GM12878 (cell line): ENCODE data around the gene GRM1. TPM values are rescaled to one million over a fixed set of nuclear protein-coding genes. Genes with fewer than 3 reads are reported as not detected.

ENCODE experiments used
- ATAC-seq: fragments of 200-7000 bp; cut with Tn5 transposase; 3 replicates; pipeline ENCODE4 v1.9.1; 2020; ENCODE audit warnings: mild to moderate bottlenecking, moderate library complexity
- BruUV-seq: library from RNA; stranded (reverse); fragments of 400-500 nt; replicated peaks from 2 replicates; lab custom pipeline; 2021; lab: Mats Ljungman, UMichigan
- CTCF ChIA-PET: fragments of 300-600 bp; sonication (Branson Sonifier 250); formaldehyde crosslinking; extraction: SDS; loops from one replicate; lab custom pipeline; 2021; ENCODE audit warnings: inconsistent platforms; lab: Yijun Ruan, JAX
- POLR2A ChIA-PET: fragments of 350-600 bp; formaldehyde crosslinking; extraction: SDS; loops from one replicate; lab custom pipeline; 2021; ENCODE audit warnings: inconsistent platforms; lab: Charles Lee
- RAD21 ChIA-PET: fragments of 300-600 bp; sonication (Branson Sonifier 250); formaldehyde crosslinking; loops from one replicate; lab custom pipeline; 2023; ENCODE audit warnings: antibody characterized with exemption; ENCODE audit not compliant: unreplicated experiment; lab: Charles Lee
- SMC1A ChIA-PET: fragments of 300-600 bp; sonication (Branson Sonifier 250); formaldehyde crosslinking; loops from one replicate; lab custom pipeline; 2023; ENCODE audit not compliant: unreplicated experiment, uncharacterized antibody; lab: Charles Lee
- DNase-seq: peaks from one replicate; pipeline ENCODE4 v3.0.0-alpha.2; 2011; ENCODE audit warnings: low read depth, low spot score
- FAIRE-seq: peaks from 3 replicates; lab custom pipeline; 2011; peaks lifted over from hg19 to GRCh38; lab: Jason Lieb, UNC
- H2AFZ ChIP-seq: 2 replicates; pipeline ENCODE4 v1.6.0; 2011; ENCODE audit warnings: low read depth, low read length, control low read depth; ENCODE audit not compliant: control insufficient read depth
- H3K27ac ChIP-seq: 2 replicates; pipeline ENCODE4 v1.5.1; 2011; ENCODE audit warnings: control low read depth; ENCODE audit not compliant: control insufficient read depth, insufficient read depth
- H3K27me3 ChIP-seq, 2 experiments: replicated peaks in 1 of 2; 2 replicates each; pipeline versions ENCODE4 v1.6.0 to v1.6.1; 2011; ENCODE audit warnings: low read length in 1 of 2; ENCODE audit not compliant: control insufficient read depth in 2 of 2, insufficient read depth in 2 of 2
- H3K36me3 ChIP-seq, 2 experiments: 2 replicates each; pipeline ENCODE4 v1.5.1; 2011; ENCODE audit warnings: low read length in 1 of 2; ENCODE audit not compliant: control insufficient read depth in 2 of 2, insufficient read depth in 2 of 2
- H3K4me1 ChIP-seq: 2 replicates; pipeline ENCODE4 v1.6.1; 2011; ENCODE audit warnings: mild to moderate bottlenecking, low read length, moderate library complexity, mixed read lengths; ENCODE audit not compliant: control insufficient read depth, insufficient read depth
- H3K4me2 ChIP-seq: 2 replicates; pipeline ENCODE4 v1.6.0; 2011; ENCODE audit warnings: control low read depth; ENCODE audit not compliant: control insufficient read depth, insufficient read depth
- H3K4me3 ChIP-seq: fragments of 200-600 bp; sonication (generic); 2 replicates; pipeline ENCODE4 v1.5.1; 2016
- H3K79me2 ChIP-seq: 2 replicates; pipeline ENCODE4 v1.6.0; 2011; ENCODE audit warnings: low read length; ENCODE audit not compliant: control insufficient read depth, insufficient read depth
- H3K9ac ChIP-seq: 2 replicates; pipeline ENCODE4 v1.8.0; 2011; ENCODE audit warnings: low read length, control low read depth, mixed read lengths; ENCODE audit not compliant: control insufficient read depth, insufficient read depth
- H3K9me3 ChIP-seq: replicated peaks from 3 replicates; pipeline ENCODE4 v1.5.1; 2011; ENCODE audit warnings: mild to moderate bottlenecking, low read length; ENCODE audit not compliant: control insufficient read depth, insufficient read depth
- H4K20me1 ChIP-seq: 2 replicates; pipeline ENCODE4 v1.6.0; 2011; ENCODE audit not compliant: control insufficient read depth, insufficient read depth
- BCL11A ChIP-seq: IDR thresholded peaks from 2 replicates; pipeline ENCODE4 v1.6.1; 2011; ENCODE audit warnings: low read depth, low read length
- E4F1 ChIP-seq: fragments of 450-650 bp; IDR thresholded peaks from 2 replicates; pipeline ENCODE4 v1.6.1; 2018; ENCODE audit warnings: borderline replicate concordance, mild to moderate bottlenecking; ENCODE audit not compliant: partially characterized antibody
- FOXK2 ChIP-seq: fragments of 450-650 bp; IDR thresholded peaks from 2 replicates; pipeline ENCODE4 v1.6.1; 2017; ENCODE audit warnings: mild to moderate bottlenecking, moderate library complexity
- FOXM1 ChIP-seq: IDR thresholded peaks from 2 replicates; pipeline ENCODE4 v1.6.1; 2012; ENCODE audit warnings: low read depth, mild to moderate bottlenecking, inconsistent platforms, low read length, moderate library complexity
- HDGF ChIP-seq: fragments of 450-650 bp; IDR thresholded peaks from 2 replicates; pipeline ENCODE4 v1.6.1; 2016; ENCODE audit warnings: antibody characterized with exemption
- NR2C1 ChIP-seq: fragments of 450-650 bp; IDR thresholded peaks from 2 replicates; pipeline ENCODE4 v1.6.1; 2017; ENCODE audit warnings: antibody characterized with exemption, mild to moderate bottlenecking, moderate library complexity
- PML ChIP-seq: IDR thresholded peaks from 2 replicates; pipeline ENCODE4 v1.6.1; 2012; ENCODE audit warnings: low read length, inconsistent platforms
- POU2F2 ChIP-seq: IDR thresholded peaks from 3 replicates; pipeline ENCODE4 v1.6.1; 2011; ENCODE audit warnings: low read depth, mild to moderate bottlenecking, low read length, borderline replicate concordance
- TCF7 ChIP-seq: IDR thresholded peaks from 2 replicates; pipeline ENCODE4 v1.6.1; 2014; ENCODE audit warnings: antibody characterized with exemption, borderline replicate concordance
- ZBED1 ChIP-seq: IDR thresholded peaks from 2 replicates; pipeline ENCODE4 v1.6.1; 2016; ENCODE audit warnings: borderline replicate concordance
- ZNF274 ChIP-seq: IDR thresholded peaks from one replicate; pipeline ENCODE4 v1.8.0; 2011; ENCODE audit not compliant: insufficient read length, insufficient read depth
- WGBS: methylation state at CpG from one replicate; pipeline ENCODE4 v1.1.6; 2016; ENCODE audit warnings: low lambda C conversion rate; ENCODE audit not compliant: insufficient replicate concordance, insufficient coverage; ENCODE audit errors: missing lambda C conversion rate; 5-methylcytosine and 5-hydroxymethylcytosine counted together
- in situ Hi-C: fragments of 300-500 bp; cut with MboI; formaldehyde crosslinking; loops from 9 replicates; pipeline ENCODE4 v1.14.3; 2018; ENCODE audit warnings: mixed read lengths
- intact Hi-C: fragments of 100-400 bp; cut with micrococcal nuclease; formaldehyde crosslinking; loops from one replicate; pipeline ENCODE4 v1.14.2; 2022; ENCODE audit not compliant: unreplicated experiment
- polyA plus RNA-seq, 11 experiments: library from polyadenylated mRNA; depleted of rRNA in 4 of 11; unstranded in 6 of 11; stranded (reverse) in 5 of 11; fragments of >200 nt; fragmentation: Nextera tagmentation in 4 of 11; fragmentation: Illumina TruSeq in 1 of 11; extraction: Ambion mirVana in 4 of 11; extraction: Trizol in 1 of 11; gene quantifications; 1 replicate in 1 of 11; 2 replicates in 10 of 11; pipeline versions ENCODE4 v1.2.1 to v1.2.3, GENCODE V29; 2011 to 2016; ENCODE audit warnings: inconsistent platforms in 2 of 11, missing spikeins in 2 of 11, low read depth in 1 of 11
- total RNA-seq, 4 experiments: library from RNA; depleted of rRNA in 3 of 4; stranded (reverse); fragments of >200 nt in 3 of 4; fragmentation: Illumina TruSeq in 1 of 4; extraction: Trizol in 1 of 4; gene quantifications; 2 replicates each; pipeline versions ENCODE4 v1.2.1 to v1.2.3, GENCODE V29; 2013 to 2021
- TF ChIP-seq, protein P1 (sequence below): IDR thresholded peaks from 2 replicates; pipeline ENCODE4 v1.6.1; 2012; ENCODE audit warnings: low read length, inconsistent platforms
- TF ChIP-seq, protein P2 (sequence below): fragments of 450-650 bp; IDR thresholded peaks from 2 replicates; pipeline ENCODE4 v1.6.1; 2014; ENCODE audit warnings: mild to moderate bottlenecking

The GRM1 gene
- total and polyA plus RNA-seq, 10 of the 15 experiments (the other 5 are each of a cell fraction or from before 2014, with no cell fraction given), result 0.04 TPM; not detected in 9

DNA sequence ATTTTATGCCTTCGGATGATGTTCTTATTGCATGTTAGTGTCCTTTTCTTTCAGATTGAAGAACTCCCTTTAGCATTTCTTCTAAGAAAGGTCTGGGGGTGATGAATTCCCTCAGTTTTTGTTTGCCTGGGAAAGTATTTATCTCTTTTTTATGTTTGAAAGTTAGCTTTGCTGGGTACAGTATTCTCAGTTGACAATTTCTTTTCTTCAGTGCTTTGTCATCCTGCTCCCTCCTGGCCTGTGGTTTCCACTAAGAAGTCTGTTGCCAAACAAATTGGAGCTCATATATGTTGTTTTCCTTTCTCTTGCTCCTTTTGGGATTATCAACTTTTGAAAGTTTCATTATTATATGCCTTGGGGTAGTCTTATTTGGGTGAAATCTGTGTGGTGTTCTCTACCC is 11.5 kb downstream of the GRM1 start:
- FAIRE-seq, result no peak
- WGBS, result 96% methylated on average over 1 of the region's 1 CpG
- RAD21 ChIA-PET, result interaction anchor here (1.2 to 1.4 kb wide), 2 partner anchors 112 to 661 kb away, joined by 3 to 6 read pairs; no protein-coding TSS in a partner anchor

More for the DNA sequence above, 11.5 kb downstream of the GRM1 start:
- Histone ChIP-seq H3K36me3 (no peaks in the 10 kb centered on the region), H3K4me1 (no peaks in the 10 kb centered on the region), H3K79me2 (no peaks in the 10 kb centered on the region), H2AFZ (no peak overlapping the region), H3K9me3 (no peaks in the 10 kb centered on the region), H3K27ac (no peak overlapping the region), H4K20me1 (no peaks in the 10 kb centered on the region), H3K9ac (no peak overlapping the region), H3K27me3 (no peaks in the 10 kb centered on the region), H3K4me3 (no peak overlapping the region), H3K4me2 (no peak overlapping the region)
- TF ChIP-seq PML (no peak), FOXK2 (no peak), ZBED1 (no peak), NR2C1 (no peak), TCF7 (no peak), E4F1 (no peak), ZNF274 (no peak), BCL11A (no peak), FOXM1 (no peak), POU2F2 (no peak), HDGF (no peak)
- TF ChIP-seq, protein P1, sequence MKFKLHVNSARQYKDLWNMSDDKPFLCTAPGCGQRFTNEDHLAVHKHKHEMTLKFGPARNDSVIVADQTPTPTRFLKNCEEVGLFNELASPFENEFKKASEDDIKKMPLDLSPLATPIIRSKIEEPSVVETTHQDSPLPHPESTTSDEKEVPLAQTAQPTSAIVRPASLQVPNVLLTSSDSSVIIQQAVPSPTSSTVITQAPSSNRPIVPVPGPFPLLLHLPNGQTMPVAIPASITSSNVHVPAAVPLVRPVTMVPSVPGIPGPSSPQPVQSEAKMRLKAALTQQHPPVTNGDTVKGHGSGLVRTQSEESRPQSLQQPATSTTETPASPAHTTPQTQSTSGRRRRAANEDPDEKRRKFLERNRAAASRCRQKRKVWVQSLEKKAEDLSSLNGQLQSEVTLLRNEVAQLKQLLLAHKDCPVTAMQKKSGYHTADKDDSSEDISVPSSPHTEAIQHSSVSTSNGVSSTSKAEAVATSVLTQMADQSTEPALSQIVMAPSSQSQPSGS, result no peak
- TF ChIP-seq, protein P2, sequence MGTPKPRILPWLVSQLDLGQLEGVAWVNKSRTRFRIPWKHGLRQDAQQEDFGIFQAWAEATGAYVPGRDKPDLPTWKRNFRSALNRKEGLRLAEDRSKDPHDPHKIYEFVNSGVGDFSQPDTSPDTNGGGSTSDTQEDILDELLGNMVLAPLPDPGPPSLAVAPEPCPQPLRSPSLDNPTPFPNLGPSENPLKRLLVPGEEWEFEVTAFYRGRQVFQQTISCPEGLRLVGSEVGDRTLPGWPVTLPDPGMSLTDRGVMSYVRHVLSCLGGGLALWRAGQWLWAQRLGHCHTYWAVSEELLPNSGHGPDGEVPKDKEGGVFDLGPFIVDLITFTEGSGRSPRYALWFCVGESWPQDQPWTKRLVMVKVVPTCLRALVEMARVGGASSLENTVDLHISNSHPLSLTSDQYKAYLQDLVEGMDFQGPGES, result no peak
- no peak for ATAC-seq
- CTCF ChIA-PET, result no interaction called here
- in situ Hi-C loops (no loop called here), intact Hi-C loops (loop anchor here (2.0 kb wide), 1 partner anchor 660 kb away; no protein-coding TSS in a partner anchor)
- SMC1A ChIA-PET, result interaction anchor here (0.9 kb wide), 1 partner anchor 659 kb away, joined by 3 read pairs; no protein-coding TSS in a partner anchor
- POLR2A ChIA-PET, result no interaction called here
- no peak for DNase-seq
- BruUV-seq, result no TSS peak
